Right atrium auricular region (tissue), 2 donors: ENCODE results near the gene FAM9C. TPM values are rescaled to one million over a fixed set of nuclear protein-coding genes. Genes with fewer than 3 reads are reported as not detected.
A peak's percentile ranks its signal among the peaks of the same experiment; 100 is the strongest.

Experiments used
- DNase-seq: peaks from one replicate; pipeline ENCODE4 v3.0.0-alpha.2; 2019; ENCODE audit warnings: low spot score
- H3K27ac ChIP-seq, 2 donors: fragments of 200-600 bp; sonication (generic); 1 replicate in 1 of 2; 2 replicates in 1 of 2; pipeline ENCODE4 v1.5.1; 2016 to 2019
- H3K27me3 ChIP-seq, 2 donors: fragments of 200-600 bp; sonication (generic); one replicate each; pipeline versions ENCODE4 v1.5.1 to v1.6.0; 2017 to 2019
- H3K36me3 ChIP-seq: fragments of 200-600 bp; sonication (generic); one replicate; pipeline ENCODE4 v1.5.1; 2016
- H3K4me1 ChIP-seq, 2 donors: fragments of 200-600 bp; sonication (generic); one replicate each; pipeline versions ENCODE4 v1.5.1 to v1.6.0; 2017 to 2019
- H3K4me3 ChIP-seq, 2 donors: fragments of 200-600 bp; sonication (generic); 1 replicate in 1 of 2; 2 replicates in 1 of 2; pipeline ENCODE4 v1.5.1; 2017 to 2019; ENCODE audit warnings: mild to moderate bottlenecking in 1 of 2, moderate library complexity in 1 of 2
- H3K9me3 ChIP-seq, 2 donors: fragments of 200-600 bp; sonication (generic); one replicate each; pipeline ENCODE4 v1.5.1; 2019
- total RNA-seq, 2 donors: library from RNA; depleted of rRNA; stranded (reverse); fragments of >200 nt; gene quantifications; one replicate each; pipeline ENCODE4 v1.1.0, GENCODE V29; 2016
- TF ChIP-seq, protein P1 (sequence below), 2 donors: fragments of 200-600 bp; sonication (generic); IDR thresholded peaks; one replicate each; pipeline ENCODE4 v1.5.1; 2019; ENCODE audit warnings: antibody characterized with exemption in 2 of 2

FAM9C gene
- total RNA-seq, 2 donors from 2014 or later, result not detected

DNA sequence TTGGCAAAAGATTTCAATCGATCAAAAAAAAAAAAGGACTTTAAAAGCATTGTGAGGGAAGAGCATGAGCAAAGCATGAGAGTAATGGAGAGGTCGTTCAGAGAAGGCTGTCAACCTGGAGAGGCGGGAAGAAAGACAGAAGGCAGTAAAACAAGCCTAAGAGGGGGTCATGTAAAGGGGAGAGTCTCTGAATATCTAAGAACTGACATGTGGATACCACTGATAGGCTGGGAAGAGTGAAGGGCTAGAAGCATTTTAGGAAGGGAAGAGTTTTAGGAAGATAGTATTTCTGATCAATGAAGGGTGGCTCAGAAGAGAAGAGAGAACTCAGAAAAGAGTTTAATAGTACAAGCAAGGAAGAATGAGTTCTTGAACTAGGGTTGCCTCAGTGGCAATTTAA lies 7.5 kb downstream of the FAM9C start:
- H3K36me3 ChIP-seq, result no peaks in the 10 kb centered on the region
- H3K4me3 ChIP-seq, result no peak overlapping the region
- H3K9me3 ChIP-seq, result no peaks in the 10 kb centered on the region
- no peaks in the 10 kb centered on the region for H3K27me3 ChIP-seq
- no peaks in the 10 kb centered on the region for H3K4me1 ChIP-seq
- no peak overlapping the region for H3K27ac ChIP-seq
- no peak for DNase-seq
- TF ChIP-seq, protein P1, sequence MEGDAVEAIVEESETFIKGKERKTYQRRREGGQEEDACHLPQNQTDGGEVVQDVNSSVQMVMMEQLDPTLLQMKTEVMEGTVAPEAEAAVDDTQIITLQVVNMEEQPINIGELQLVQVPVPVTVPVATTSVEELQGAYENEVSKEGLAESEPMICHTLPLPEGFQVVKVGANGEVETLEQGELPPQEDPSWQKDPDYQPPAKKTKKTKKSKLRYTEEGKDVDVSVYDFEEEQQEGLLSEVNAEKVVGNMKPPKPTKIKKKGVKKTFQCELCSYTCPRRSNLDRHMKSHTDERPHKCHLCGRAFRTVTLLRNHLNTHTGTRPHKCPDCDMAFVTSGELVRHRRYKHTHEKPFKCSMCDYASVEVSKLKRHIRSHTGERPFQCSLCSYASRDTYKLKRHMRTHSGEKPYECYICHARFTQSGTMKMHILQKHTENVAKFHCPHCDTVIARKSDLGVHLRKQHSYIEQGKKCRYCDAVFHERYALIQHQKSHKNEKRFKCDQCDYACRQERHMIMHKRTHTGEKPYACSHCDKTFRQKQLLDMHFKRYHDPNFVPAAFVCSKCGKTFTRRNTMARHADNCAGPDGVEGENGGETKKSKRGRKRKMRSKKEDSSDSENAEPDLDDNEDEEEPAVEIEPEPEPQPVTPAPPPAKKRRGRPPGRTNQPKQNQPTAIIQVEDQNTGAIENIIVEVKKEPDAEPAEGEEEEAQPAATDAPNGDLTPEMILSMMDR (IDR thresholded peaks at IDR 0.05), result no peak

DNA sequence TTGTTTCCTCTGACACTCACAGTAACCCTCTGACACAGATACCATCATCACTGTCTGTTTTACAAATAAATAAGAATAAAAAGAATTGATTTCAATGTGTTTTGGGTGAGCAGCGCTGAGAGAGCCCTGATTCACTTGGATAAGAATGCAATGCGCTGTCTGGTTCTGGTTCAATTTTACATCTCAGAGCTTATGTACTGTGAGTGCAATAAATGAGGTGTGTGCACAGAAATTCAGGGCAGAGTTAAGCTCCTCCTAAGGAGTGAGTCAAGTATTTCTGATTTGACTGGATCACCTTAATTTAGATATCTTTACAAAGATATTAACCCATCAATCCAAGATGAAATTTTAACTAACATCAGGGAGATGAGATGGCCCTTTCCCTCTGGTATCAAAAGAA lies 11.2 kb downstream of the FAM9C start:
- Histone ChIP-seq H3K36me3 (no peaks in the 10 kb centered on the region), H3K9me3 (no peaks in the 10 kb centered on the region), H3K4me3 (no peak overlapping the region), H3K27me3 (no peaks in the 10 kb centered on the region), H3K4me1 (peaks cover 0 to 22% of the 10 kb centered on the region in 2 donors), H3K27ac (no peak overlapping the region)
- no peak for DNase-seq
- TF ChIP-seq, protein P1 (IDR thresholded peaks at IDR 0.05), result no peak

DNA sequence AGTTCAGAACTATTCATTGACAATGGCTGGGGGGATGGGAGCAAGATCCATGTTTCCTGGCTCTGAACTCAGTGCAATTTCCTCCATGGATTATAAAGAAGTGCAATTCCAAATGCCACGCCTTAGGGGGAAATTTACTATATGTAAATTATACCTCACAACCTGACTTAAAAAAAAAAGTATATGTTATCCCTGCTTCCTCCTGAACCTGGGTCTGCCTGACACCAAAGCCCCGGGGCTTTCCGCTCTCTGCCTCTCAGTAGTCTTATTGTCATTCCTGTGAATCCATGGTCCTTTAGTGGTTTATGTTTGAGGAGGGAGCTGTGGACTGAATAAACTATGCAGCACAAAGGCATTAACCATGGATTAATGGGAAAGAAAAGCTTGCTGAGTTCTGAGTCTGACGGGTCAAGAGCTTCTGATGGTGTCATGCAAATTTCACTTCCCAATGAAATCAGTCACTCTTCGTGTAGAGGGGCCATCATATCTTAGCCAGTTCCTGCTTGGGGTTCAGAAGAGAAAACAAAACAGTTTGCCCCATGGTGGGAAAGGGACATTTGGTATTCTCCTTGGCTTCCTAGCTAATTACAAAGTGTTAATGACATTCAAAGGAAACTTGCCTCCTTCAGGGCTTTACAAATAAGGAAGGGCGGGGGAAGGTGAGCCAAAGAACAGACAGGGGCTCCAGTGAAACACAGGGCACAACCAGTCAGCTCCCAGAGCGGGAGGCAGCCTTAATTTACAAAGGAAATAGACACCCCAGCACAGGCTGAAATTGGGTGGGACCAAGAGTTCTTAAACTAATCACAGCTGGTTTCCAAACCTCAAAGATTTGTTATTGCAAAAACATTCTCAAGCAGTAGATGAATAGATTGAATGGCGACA lies 14.3 kb downstream of the FAM9C start:
- no peak for DNase-seq
- Histone ChIP-seq H3K9me3 (no peaks in the 10 kb centered on the region), H3K4me1 (peaks cover 0 to 22% of the 10 kb centered on the region in 2 donors), H3K36me3 (no peaks in the 10 kb centered on the region), H3K27ac (peak overlapping the region; percentile 8 to 64), H3K4me3 (no peak overlapping the region), H3K27me3 (no peaks in the 10 kb centered on the region)
- TF ChIP-seq, protein P1 (IDR thresholded peaks at IDR 0.05), result no peak

DNA sequence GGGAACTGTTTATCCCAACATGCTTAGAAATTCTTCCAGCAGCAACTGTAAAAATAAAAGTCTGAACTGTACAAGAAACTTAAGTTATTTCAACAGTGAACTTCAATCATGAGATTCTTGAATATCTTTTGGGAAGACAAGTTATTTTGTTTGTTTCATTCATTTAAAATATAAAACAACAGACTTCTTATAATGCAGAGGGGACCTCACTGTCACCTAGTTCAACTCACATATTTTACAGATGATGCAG lies 14.9 kb downstream of the FAM9C start:
- H3K4me3 ChIP-seq, result no peak overlapping the region
- no peaks in the 10 kb centered on the region for H3K27me3 ChIP-seq
- peaks cover 0 to 22% of the 10 kb centered on the region in 2 donors for H3K4me1 ChIP-seq
- no peak for DNase-seq
- no peaks in the 10 kb centered on the region for H3K36me3 ChIP-seq
- H3K9me3 ChIP-seq, result no peaks in the 10 kb centered on the region
- TF ChIP-seq, protein P1 (IDR thresholded peaks at IDR 0.05), result no peak
- H3K27ac ChIP-seq, result peak overlapping the region; percentile 8 to 64

DNA sequence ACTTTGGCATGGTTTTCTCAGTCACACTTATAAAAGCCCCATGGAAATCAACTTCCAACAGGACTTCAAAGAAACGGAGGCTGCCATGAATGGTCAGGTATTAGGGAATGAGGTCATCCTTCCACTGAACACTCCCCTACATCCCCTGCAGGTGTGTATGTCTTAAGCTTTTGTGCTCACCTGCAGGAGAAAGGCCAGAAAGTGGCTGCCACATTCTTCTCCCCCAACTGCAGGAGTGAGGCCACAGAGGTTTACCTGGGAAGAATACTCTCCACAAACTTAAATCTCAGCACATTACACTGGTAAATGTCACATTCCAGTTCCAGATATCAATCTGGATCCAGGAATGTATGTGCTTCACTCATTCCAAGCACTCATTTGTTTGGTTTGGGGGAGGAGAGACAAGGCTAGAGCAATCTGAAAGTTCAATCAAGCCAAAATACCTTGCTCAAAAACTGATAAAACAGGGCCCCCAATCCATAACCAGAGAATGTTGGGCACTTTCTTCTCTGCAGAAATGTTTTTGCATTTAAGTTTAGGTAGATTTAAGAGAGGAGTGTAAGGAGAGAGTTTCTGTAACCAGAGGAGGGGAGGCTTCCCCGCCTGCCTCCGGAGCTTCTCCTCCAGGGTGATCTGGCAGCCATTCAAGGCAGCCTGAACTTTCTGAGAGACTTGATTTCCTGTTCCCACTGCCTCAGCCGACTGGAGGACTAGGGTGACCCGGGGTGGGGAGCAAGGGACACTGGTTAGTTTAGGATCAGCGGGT lies 15.4 kb downstream of the FAM9C start:
- TF ChIP-seq, protein P1 (IDR thresholded peaks at IDR 0.05), result no peak
- DNase-seq, result no peak
- Histone ChIP-seq H3K27me3 (no peaks in the 10 kb centered on the region), H3K9me3 (no peaks in the 10 kb centered on the region), H3K4me3 (no peak overlapping the region), H3K36me3 (no peaks in the 10 kb centered on the region), H3K27ac (peak overlapping the region; percentile 8 to 64), H3K4me1 (peaks cover 0 to 22% of the 10 kb centered on the region in 2 donors)
